ENCODE measurements around the gene GPR180. TPM values are rescaled to one million over a fixed set of nuclear protein-coding genes. Genes with fewer than 3 reads are reported as not detected.
"Not testable (repeated sequence)": the region's sequence is repeated elsewhere in the genome, so short reads cannot be mapped to it uniquely, and the experiment has no call there.

GPR180 gene
- polyA plus RNA-seq, 2 of the 4 experiments (the other 2 are of a cell fraction), result 3.6 to 7.8 TPM

- no peak for ATAC-seq
- Histone ChIP-seq H3K4me2 (no peak overlapping the region), H3K4me3 (no peak overlapping the region), H3K4me1 (no peaks in the 10 kb centered on the region), H3K9me3 (no peaks in the 10 kb centered on the region), H3K27ac (no peak overlapping the region)
- POLR2A ChIA-PET, result no interaction called here
- WGBS (ENCODE audit: missing lambda C conversion rate), result 89% methylated on average over 3 of the region's 3 CpGs
- FAIRE-seq, result no peak
- TF ChIP-seq MAFK (IDR thresholded peaks at IDR 0.05; ENCODE audit: partially characterized antibody), result peak; percentile 75
- no peak for TF ChIP-seq HOXB13 (CRISPR knock-in tag; IDR thresholded peaks at IDR 0.05; ENCODE audit: low read depth)
- DNase-seq (ENCODE audit: low read depth in 1 of 2, low spot score in 1 of 2), result no peak
- CTCF ChIA-PET, result no interaction called here
Observed at GRCh38 chr13:94632226-94632980, 30.7 kb downstream of the GPR180 start.

GRCh38 chr13:94636096-94636495 is 34.4 kb downstream of the GPR180 start:
- DNase-seq (ENCODE audit: low read depth in 1 of 2, low spot score in 1 of 2); H3K4me1 ChIP-seq; H3K27ac ChIP-seq; H3K4me2 ChIP-seq; POLR2A ChIA-PET; H3K4me3 ChIP-seq; FAIRE-seq; CTCF ChIA-PET; ATAC-seq; H3K9me3 ChIP-seq: not testable (repeated sequence)
- WGBS (ENCODE audit: missing lambda C conversion rate), result 81% methylated on average over 5 of the region's 5 CpGs

DNA sequence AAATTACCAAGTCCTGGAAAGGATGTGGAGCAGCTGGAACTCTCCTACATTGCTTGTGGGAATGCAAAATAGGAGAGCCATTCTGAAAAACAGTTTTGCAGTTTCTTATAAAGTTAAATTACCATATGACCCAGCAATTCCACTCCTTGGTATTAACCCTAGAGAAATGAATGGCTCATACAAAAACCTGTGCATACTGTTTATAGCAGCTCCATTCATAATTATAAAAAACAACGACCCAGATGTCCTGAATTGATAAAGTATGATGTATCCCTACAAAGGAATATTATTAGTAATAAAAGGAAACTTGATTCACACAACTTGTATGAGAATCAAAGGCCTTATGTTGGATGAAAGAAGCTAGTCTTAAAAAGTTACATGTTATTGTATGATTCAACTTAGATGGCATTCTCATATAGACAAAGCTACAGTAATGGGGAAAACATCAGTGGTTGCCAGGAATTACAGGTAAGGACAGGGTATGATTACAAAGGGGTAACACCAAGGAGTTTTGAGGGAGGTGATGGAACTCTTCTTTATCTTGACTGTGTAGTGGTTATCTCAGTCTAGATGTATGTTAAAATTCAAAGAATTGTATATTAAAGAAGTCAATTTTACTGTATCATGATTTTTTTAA is 35.4 kb downstream of the GPR180 start:
- FAIRE-seq, result no peak
- H3K4me1 ChIP-seq, result no peaks in the 10 kb centered on the region
- ChIA-PET CTCF (no interaction called here), POLR2A (no interaction called here)
- H3K4me3 ChIP-seq, result no peak overlapping the region
- H3K27ac ChIP-seq, result no peak overlapping the region
- no peak for ATAC-seq
- no peaks in the 10 kb centered on the region for H3K9me3 ChIP-seq
- WGBS (ENCODE audit: missing lambda C conversion rate), result 6% methylated on average over 1 of the region's 1 CpG
- no peak for DNase-seq (ENCODE audit: low read depth in 1 of 2, low spot score in 1 of 2)
- H3K4me2 ChIP-seq, result no peak overlapping the region
- TF ChIP-seq RNF2 (IDR thresholded peaks at IDR 0.05; ENCODE audit: borderline replicate concordance, low read depth) (no peak), GATA3 (IDR thresholded peaks at IDR 0.05; ENCODE audit: borderline replicate concordance) (no peak), HDAC2 (IDR thresholded peaks at IDR 0.05) (no peak), CEBPB (IDR thresholded peaks at IDR 0.05) (no peak), NPAS2 (CRISPR knock-in tag; IDR thresholded peaks at IDR 0.05; ENCODE audit: borderline replicate concordance) (no peak), HMGXB4 (CRISPR knock-in tag; IDR thresholded peaks at IDR 0.05; ENCODE audit: borderline replicate concordance) (no peak), CTCF (IDR thresholded peaks at IDR 0.05) (no peak), MAZ (IDR thresholded peaks at IDR 0.05; ENCODE audit: borderline replicate concordance, low read depth, low read length) (no peak), SMC3 (IDR thresholded peaks at IDR 0.05) (no peak), MYC (IDR thresholded peaks at IDR 0.05; ENCODE audit: borderline replicate concordance, low read length) (no peak), ZSCAN20 (CRISPR knock-in tag; IDR thresholded peaks at IDR 0.05) (no peak), FOSL2 (IDR thresholded peaks at IDR 0.05) (no peak), FOSL2 (CRISPR knock-in tag; IDR thresholded peaks at IDR 0.05) (no peak)
- TF ChIP-seq, protein P1, sequence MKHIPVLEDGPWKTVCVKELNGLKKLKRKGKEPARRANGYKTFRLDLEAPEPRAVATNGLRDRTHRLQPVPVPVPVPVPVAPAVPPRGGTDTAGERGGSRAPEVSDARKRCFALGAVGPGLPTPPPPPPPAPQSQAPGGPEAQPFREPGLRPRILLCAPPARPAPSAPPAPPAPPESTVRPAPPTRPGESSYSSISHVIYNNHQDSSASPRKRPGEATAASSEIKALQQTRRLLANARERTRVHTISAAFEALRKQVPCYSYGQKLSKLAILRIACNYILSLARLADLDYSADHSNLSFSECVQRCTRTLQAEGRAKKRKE (CRISPR knock-in tag; IDR thresholded peaks at IDR 0.05; ENCODE audit: low read depth), result no peak
- TF ChIP-seq, protein P2, sequence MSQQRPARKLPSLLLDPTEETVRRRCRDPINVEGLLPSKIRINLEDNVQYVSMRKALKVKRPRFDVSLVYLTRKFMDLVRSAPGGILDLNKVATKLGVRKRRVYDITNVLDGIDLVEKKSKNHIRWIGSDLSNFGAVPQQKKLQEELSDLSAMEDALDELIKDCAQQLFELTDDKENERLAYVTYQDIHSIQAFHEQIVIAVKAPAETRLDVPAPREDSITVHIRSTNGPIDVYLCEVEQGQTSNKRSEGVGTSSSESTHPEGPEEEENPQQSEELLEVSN (IDR thresholded peaks at IDR 0.05; ENCODE audit: borderline replicate concordance, low read depth), result no peak

GRCh38 chr13:94637677-94638076 is 36.0 kb downstream of the GPR180 start:
- H3K4me3 ChIP-seq; H3K4me2 ChIP-seq; FAIRE-seq; POLR2A ChIA-PET; CTCF ChIA-PET; DNase-seq (ENCODE audit: low read depth in 1 of 2, low spot score in 1 of 2); ATAC-seq; H3K27ac ChIP-seq; H3K9me3 ChIP-seq; H3K4me1 ChIP-seq: not testable (repeated sequence)
- 95% methylated on average over 3 of the region's 3 CpGs for WGBS (ENCODE audit: missing lambda C conversion rate)
